Spleen (tissue), 7 donors: ENCODE data around the gene METTL23.

ENCODE experiments used
- CTCF ChIP-seq, 11 experiments: fragments of 200-600 bp in 7 of 11; fragments of 450-650 bp in 4 of 11; sonication (generic) in 4 of 11; IDR thresholded peaks in 8 of 11; conservative IDR thresholded peaks in 3 of 11; 1 replicate in 7 of 11; 2 replicates in 4 of 11; pipeline versions ENCODE4 v1.4.0 to v1.8.0; 2016 to 2021; ENCODE audit warnings: antibody characterized with exemption in 11 of 11, inconsistent platforms in 4 of 11, mild to moderate bottlenecking in 1 of 11
- POLR2A ChIP-seq, 3 donors: fragments of 450-650 bp; IDR thresholded peaks; one replicate each; pipeline ENCODE4 v1.5.1; 2017; ENCODE audit warnings: antibody characterized with exemption in 3 of 3, mild to moderate bottlenecking in 1 of 3
- donor health status: DM: no; HTN: no; CAD: no; lungs with moderate emphysema.
- donor health status: DM: no; HTN: no; CAD: no.
- donor health status: DM: no; HTN: no; CAD: no.

GRCh38 chr17:76682296-76682695, 44.3 kb upstream of the METTL23 start:
- TF ChIP-seq CTCF (IDR thresholded peaks at IDR 0.05 in 8 of 11, conservative IDR thresholded peaks at IDR 0.05 in 3 of 11) = no peak
- TF ChIP-seq POLR2A (IDR thresholded peaks at IDR 0.05) = no peak
